ENCODE results near the gene NR2F6.

- no peak for TF ChIP-seq CTCF (IDR thresholded peaks at IDR 0.05 in 4 of 5, conservative IDR thresholded peaks at IDR 0.05 in 1 of 5)
- no peak for TF ChIP-seq POLR2A (IDR thresholded peaks at IDR 0.05)
Observed at GRCh38 chr19:17220207-17220758, 25.4 kb downstream of the NR2F6 start.

All from gastrocnemius medialis (tissue), 4 donors.